ENCODE results near the gene KLHL17.

DNA sequence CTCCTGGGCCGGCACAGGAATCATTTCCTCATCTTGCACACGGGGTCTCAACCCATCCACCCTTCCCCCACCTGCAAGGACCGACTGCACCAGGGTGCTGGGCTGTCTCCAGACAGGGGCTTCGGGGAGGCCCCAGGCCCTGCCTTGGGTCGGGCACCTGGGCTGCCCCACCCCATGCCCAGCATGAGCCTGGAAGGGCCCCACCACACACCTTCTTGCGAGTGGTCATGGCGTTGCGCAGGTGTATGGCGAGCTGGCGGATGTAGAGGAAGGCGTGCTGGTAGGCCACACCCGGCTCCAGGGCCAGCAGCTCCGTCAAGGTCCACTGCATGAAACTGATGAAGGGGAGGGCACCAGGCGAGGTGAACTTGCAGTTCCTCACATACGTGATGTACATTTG lies 8.2 kb upstream of the KLHL17 start:
- TF ChIP-seq, protein P1, sequence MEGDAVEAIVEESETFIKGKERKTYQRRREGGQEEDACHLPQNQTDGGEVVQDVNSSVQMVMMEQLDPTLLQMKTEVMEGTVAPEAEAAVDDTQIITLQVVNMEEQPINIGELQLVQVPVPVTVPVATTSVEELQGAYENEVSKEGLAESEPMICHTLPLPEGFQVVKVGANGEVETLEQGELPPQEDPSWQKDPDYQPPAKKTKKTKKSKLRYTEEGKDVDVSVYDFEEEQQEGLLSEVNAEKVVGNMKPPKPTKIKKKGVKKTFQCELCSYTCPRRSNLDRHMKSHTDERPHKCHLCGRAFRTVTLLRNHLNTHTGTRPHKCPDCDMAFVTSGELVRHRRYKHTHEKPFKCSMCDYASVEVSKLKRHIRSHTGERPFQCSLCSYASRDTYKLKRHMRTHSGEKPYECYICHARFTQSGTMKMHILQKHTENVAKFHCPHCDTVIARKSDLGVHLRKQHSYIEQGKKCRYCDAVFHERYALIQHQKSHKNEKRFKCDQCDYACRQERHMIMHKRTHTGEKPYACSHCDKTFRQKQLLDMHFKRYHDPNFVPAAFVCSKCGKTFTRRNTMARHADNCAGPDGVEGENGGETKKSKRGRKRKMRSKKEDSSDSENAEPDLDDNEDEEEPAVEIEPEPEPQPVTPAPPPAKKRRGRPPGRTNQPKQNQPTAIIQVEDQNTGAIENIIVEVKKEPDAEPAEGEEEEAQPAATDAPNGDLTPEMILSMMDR (IDR thresholded peaks at IDR 0.05; ENCODE audit: low read depth, low read length), result no peak
- TF ChIP-seq EZH2phosphoT487 (IDR thresholded peaks at IDR 0.05; ENCODE audit: low read depth), result no peak

Data from OCI-LY3 (cell line).